GM10248 (cell line): Measurements from ENCODE around the gene DIAPH2.
"Not testable (repeated sequence)": the region's sequence is repeated elsewhere in the genome, so short reads cannot be mapped to it uniquely, and the experiment has no call there.

Source experiments
- CTCF ChIA-PET: fragments of 300-600 bp; sonication (Branson Sonifier 250); formaldehyde crosslinking; extraction: SDS; loops from one replicate; lab custom pipeline; 2021; ENCODE audit warnings: antibody characterized with exemption; lab: Yijun Ruan, JAX
- POLR2A ChIA-PET: fragments of 350-650 bp; sonication (Branson Sonifier 250); formaldehyde crosslinking; extraction: SDS; loops from one replicate; lab custom pipeline; 2020; ENCODE audit warnings: antibody characterized with exemption; lab: Yijun Ruan, JAX
- DNase-seq: peaks from one replicate; pipeline ENCODE4 v3.0.0; 2012; ENCODE audit errors: extremely low spot score
- TF ChIP-seq, protein P1 (sequence below): IDR thresholded peaks from 2 replicates; pipeline ENCODE4 v1.5.1; 2012; ENCODE audit warnings: mild to moderate bottlenecking, low read depth; ENCODE audit errors: extremely low read depth, missing control alignments, control extremely low read depth

The DIAPH2 gene

DNA sequence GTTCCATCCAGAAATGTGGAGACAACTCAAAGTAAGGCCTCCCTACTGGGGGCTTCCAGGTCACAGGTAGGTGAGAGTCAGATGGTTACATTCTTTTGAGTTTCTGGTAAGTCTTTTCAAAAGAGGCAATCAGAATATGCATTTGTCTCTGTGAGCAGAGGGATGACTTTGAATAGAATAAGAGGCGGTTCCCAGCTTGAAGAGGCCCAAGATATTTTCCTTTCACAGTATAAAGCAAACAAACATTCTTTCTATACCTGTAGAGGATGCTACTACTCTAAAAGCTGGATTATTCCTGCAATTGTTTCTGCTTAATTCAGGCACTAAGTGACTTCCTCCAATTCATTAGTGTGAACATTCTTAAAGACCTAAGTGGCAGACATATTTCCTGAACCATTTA is 44.4 kb downstream of the DIAPH2 start:
- TF ChIP-seq, protein P1, sequence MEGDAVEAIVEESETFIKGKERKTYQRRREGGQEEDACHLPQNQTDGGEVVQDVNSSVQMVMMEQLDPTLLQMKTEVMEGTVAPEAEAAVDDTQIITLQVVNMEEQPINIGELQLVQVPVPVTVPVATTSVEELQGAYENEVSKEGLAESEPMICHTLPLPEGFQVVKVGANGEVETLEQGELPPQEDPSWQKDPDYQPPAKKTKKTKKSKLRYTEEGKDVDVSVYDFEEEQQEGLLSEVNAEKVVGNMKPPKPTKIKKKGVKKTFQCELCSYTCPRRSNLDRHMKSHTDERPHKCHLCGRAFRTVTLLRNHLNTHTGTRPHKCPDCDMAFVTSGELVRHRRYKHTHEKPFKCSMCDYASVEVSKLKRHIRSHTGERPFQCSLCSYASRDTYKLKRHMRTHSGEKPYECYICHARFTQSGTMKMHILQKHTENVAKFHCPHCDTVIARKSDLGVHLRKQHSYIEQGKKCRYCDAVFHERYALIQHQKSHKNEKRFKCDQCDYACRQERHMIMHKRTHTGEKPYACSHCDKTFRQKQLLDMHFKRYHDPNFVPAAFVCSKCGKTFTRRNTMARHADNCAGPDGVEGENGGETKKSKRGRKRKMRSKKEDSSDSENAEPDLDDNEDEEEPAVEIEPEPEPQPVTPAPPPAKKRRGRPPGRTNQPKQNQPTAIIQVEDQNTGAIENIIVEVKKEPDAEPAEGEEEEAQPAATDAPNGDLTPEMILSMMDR = no peak
- POLR2A ChIA-PET = no interaction called here

DNA sequence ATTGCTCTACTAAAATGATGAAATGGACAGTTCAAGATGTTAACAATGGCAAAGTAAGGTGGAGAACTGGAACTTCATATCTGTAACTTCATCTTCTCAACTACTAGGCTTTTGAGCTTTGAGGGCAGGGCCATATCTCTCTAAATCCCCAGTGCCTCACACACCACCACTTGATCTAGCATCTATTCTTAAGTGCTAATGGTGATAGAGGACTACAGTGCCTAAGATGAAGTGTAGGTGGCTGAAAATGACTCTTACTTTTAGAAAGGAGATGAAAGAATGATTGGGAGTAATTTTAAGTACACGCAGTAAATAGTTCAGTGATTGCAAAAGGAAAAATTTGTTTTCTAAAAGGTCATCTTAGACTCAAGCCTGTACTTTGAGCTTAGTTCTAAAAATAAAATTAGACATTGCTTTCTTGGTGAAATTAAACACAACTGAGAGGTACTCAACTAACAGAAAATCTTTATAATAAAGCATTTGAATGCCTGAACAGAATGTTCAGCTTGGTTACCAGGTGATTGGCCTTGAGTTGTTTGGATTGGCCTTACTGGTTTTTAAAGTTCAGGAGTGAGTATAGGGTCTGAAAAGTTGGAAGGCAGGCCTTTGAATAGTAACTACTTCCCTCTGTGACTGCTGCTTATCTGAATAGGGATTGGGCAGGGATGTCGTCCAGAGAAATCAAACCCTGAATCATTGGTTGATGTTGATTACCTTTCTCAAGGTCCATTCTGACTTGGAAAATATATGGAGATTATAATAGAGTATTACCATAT is 45.4 kb downstream of the DIAPH2 start:
- ChIA-PET CTCF (no interaction called here), POLR2A (no interaction called here)
- DNase-seq = no peak
- TF ChIP-seq, protein P1 = no peak

More for the DNA sequence above, 44.4 kb downstream of the DIAPH2 start:
- CTCF ChIA-PET = no interaction called here
- DNase-seq = no peak

DNA sequence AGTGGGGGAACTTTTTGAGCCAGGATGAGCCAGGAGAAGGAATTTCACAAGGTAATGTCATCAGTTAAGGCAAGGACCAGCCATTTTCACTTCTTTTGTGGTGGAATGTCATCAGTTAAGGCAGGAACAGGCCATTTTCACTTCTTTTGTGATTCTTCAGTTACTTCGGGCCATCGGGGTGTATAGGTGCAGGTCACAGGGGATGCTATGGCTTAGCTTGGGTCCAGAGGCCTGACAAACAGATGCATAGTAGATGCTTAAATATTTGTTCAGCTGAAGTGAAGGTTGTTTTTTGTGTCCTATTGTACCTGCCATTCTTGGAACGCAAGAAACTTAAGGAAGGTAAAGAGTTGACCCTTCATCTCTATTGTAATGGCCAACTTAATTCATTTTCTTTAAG is 46.4 kb downstream of the DIAPH2 start:
- POLR2A ChIA-PET, CTCF ChIA-PET, DNase-seq: not testable (repeated sequence)

DNA sequence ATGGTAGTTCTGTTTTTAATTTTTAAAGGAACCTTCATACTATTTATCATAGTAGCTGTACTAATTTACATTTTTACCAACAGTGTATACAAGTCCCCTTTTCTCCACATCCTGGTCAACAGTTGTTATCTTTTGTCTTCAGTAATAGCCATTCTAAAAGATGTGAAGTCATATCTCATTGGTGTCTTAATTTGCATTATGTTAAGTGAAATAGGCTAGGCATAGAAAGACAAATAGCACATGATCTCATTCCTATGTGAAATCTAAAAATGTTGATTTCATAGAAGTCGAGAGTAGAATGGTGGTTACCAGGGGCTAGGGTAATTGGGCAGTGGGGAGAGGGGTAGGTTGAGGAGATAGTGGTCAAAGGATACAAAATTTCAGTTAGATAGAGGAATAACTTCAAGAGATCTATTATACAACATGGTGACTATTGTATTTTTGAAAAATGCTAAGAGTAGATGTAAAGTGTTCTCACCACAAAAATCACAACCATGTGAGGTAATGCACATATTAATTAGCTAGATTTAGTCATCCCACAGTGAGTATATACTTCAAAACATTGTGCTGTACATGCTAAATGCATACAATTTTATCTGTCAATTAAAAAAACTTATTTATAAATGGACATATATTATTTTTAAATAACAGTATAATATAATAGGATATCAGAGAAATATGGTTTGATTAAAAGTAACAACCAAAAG is 58.9 kb downstream of the DIAPH2 start:
- CTCF ChIA-PET = no interaction called here
- TF ChIP-seq, protein P1 = no peak
- no peak for DNase-seq
- POLR2A ChIA-PET = no interaction called here

DNA sequence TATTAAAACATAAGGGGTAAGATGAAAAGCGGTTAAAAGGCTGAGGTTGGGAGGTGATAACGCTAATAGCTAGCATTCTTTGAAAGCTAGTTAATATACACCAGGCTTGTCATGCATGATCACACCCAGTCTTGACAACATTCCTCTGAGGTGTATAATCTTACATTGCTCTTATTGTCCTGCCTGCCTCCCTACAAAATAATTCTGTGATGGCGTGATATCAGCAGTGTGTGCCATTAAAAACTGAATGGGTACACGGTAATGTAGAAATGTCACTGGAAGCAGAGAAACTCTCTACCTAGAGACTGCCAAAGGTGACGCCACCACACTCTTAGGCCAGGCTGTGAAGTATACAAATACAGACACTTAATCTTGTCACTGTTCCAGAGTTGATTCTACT is 68.1 kb downstream of the DIAPH2 start:
- ChIA-PET CTCF (no interaction called here), POLR2A (no interaction called here)
- TF ChIP-seq, protein P1 = no peak

DNA sequence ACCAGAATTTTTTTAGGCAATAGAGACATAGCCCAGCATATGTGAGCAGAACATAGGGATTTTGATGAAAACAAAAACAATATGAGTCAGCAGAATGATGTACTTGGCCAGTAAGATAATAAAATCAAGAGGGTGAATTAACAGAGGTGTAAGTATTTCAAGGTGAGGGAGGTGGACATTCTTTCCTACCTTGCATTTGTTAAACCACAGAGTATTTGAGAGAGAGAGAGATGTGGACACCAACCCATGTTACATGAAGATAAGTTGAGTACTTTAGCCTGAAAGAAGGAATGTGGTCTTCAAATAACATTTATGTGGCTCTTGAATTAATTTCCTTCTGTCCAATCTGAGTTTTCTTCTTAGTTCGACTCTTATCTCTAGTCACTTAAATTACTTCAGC is 68.6 kb downstream of the DIAPH2 start:
- DNase-seq = no peak
- TF ChIP-seq, protein P1 = no peak
- ChIA-PET CTCF (no interaction called here), POLR2A (no interaction called here)

More for the DNA sequence above, 68.1 kb downstream of the DIAPH2 start:
- no peak for DNase-seq

DNA sequence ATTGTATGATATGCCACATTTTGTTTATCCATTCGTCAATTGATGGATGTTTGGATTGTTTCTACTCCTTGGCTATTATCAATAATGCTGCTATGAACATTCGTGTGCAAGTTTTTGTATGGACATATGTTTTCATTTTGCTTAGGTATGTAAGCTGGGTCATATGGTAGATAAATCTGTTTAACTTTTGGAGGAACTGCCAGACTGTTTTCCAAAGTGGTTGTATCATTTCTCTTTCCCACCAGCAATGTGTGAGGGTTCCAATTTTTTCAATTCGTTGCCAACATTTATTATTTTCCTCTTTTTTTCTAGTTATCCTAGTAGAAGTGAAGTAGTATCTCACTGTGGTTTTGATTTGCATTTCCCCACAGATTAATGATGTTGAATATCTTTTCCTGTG is 71.8 kb downstream of the DIAPH2 start:
- TF ChIP-seq, protein P1 = no peak
- CTCF ChIA-PET = no interaction called here
- DNase-seq = no peak
- POLR2A ChIA-PET = no interaction called here
